Right lobe of liver (tissue), 6 donors: Measurements from ENCODE around the gene KCNA1. TPM values are rescaled to one million over a fixed set of nuclear protein-coding genes. Genes with fewer than 3 reads are reported as not detected.

Experiments used
- ATAC-seq, 4 donors: fragments of 200-7000 bp; cut with Tn5 transposase; one replicate each; pipeline ENCODE4 v1.9.1; 2020; ENCODE audit warnings: mild to moderate bottlenecking in 4 of 4, moderate library complexity in 4 of 4
- DNase-seq, 3 donors: peaks; one replicate each; pipeline ENCODE4 v3.0.0-alpha.2; 2020
- H3K27ac ChIP-seq, 3 donors: fragments of 200-600 bp; one replicate each; pipeline ENCODE4 v1.8.0; 2022
- H3K27me3 ChIP-seq, 2 donors: fragments of 200-600 bp; one replicate each; pipeline ENCODE4 v1.8.0; 2022
- H3K36me3 ChIP-seq, 4 donors: fragments of 200-600 bp; sonication (generic) in 1 of 4; one replicate each; pipeline versions ENCODE4 v1.5.1 to v1.8.0; 2017 to 2022; ENCODE audit warnings: control low read depth in 1 of 4
- H3K4me1 ChIP-seq, 4 donors: fragments of 200-600 bp; sonication (generic) in 1 of 4; one replicate each; pipeline versions ENCODE4 v1.5.1 to v1.8.0; 2017 to 2022; ENCODE audit warnings: control low read depth in 1 of 4
- H3K4me3 ChIP-seq, 3 donors: fragments of 200-600 bp; one replicate each; pipeline ENCODE4 v1.8.0; 2022
- H3K9me3 ChIP-seq, 4 donors: fragments of 200-600 bp; sonication (generic) in 1 of 4; one replicate each; pipeline versions ENCODE4 v1.5.1 to v1.8.0; 2017 to 2022; ENCODE audit warnings: control low read depth in 1 of 4
- POLR2A ChIP-seq: fragments of 450-650 bp; IDR thresholded peaks from one replicate; pipeline ENCODE4 v1.6.1; 2017; ENCODE audit warnings: antibody characterized with exemption, mild to moderate bottlenecking
- WGBS: methylation state at CpG from one replicate; pipeline ENCODE4 v1.1.6; 2018; ENCODE audit warnings: low coverage, low lambda C conversion rate; ENCODE audit not compliant: insufficient coverage; ENCODE audit errors: missing lambda C conversion rate; 5-methylcytosine and 5-hydroxymethylcytosine counted together
- intact Hi-C, 2 donors: fragments of 100-400 bp; cut with DNase I; formaldehyde crosslinking; loops; one replicate each; pipeline versions ENCODE4 v1.11.2 to v1.14.1; 2022
- total RNA-seq, 6 experiments: library from RNA; depleted of rRNA in 2 of 6; stranded (reverse); fragments of >200 nt in 2 of 6; fragmentation: NEBNext Ultra II Directional in 3 of 6; extraction: Animal tissue kit (Norgen Biotek cat#: 25700) in 3 of 6; gene quantifications; one replicate each; pipeline versions ENCODE4 v1.1.0 to v1.2.4, GENCODE V29; 2016 to 2023
- TF ChIP-seq, protein P1 (sequence below), 4 donors: fragments of 200-600 bp in 3 of 4; fragments of 450-650 bp in 1 of 4; IDR thresholded peaks; one replicate each; pipeline versions ENCODE4 v1.5.1 to v1.8.0; 2016 to 2022; ENCODE audit warnings: antibody characterized with exemption in 4 of 4, mild to moderate bottlenecking in 2 of 4
- donor health status: DM: no; HTN: yes; CAD: no.
- donor health status: DM: no; HTN: no; CAD: no.
- donor health status: DM: no; HTN: no; CAD: no.
- donor health status: DM: no; HTN: yes; CAD: no.
- donor health status: DM: no; HTN: yes; CAD: no.

KCNA1 gene
- total RNA-seq, 6 experiments from 2014 or later: not detected

GRCh38 chr12:4933411-4933810 is 23.7 kb downstream of the KCNA1 start:
- intact Hi-C loops: no loop called here
- Histone ChIP-seq H3K36me3 (no peaks in the 10 kb centered on the region), H3K27ac (no peak overlapping the region), H3K4me3 (no peak overlapping the region), H3K4me1 (no peaks in the 10 kb centered on the region), H3K27me3 (peaks cover 0 to 4% of the 10 kb centered on the region in 2 donors), H3K9me3 (no peaks in the 10 kb centered on the region)
- DNase-seq (no peak), ATAC-seq (no peak)
- 47% methylated on average over 1 of the region's 1 CpG for WGBS
- TF ChIP-seq, protein P1, sequence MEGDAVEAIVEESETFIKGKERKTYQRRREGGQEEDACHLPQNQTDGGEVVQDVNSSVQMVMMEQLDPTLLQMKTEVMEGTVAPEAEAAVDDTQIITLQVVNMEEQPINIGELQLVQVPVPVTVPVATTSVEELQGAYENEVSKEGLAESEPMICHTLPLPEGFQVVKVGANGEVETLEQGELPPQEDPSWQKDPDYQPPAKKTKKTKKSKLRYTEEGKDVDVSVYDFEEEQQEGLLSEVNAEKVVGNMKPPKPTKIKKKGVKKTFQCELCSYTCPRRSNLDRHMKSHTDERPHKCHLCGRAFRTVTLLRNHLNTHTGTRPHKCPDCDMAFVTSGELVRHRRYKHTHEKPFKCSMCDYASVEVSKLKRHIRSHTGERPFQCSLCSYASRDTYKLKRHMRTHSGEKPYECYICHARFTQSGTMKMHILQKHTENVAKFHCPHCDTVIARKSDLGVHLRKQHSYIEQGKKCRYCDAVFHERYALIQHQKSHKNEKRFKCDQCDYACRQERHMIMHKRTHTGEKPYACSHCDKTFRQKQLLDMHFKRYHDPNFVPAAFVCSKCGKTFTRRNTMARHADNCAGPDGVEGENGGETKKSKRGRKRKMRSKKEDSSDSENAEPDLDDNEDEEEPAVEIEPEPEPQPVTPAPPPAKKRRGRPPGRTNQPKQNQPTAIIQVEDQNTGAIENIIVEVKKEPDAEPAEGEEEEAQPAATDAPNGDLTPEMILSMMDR (IDR thresholded peaks at IDR 0.05): no peak
- no peak for TF ChIP-seq POLR2A

- intact Hi-C loops: no loop called here
- Histone ChIP-seq H3K9me3 (no peaks in the 10 kb centered on the region), H3K27me3 (peaks cover 0 to 4% of the 10 kb centered on the region in 2 donors), H3K4me3 (no peak overlapping the region), H3K4me1 (no peaks in the 10 kb centered on the region), H3K27ac (no peak overlapping the region), H3K36me3 (no peaks in the 10 kb centered on the region)
- no peak for ATAC-seq
- 55% methylated on average over 2 of the region's 2 CpGs for WGBS
- TF ChIP-seq, protein P1 (IDR thresholded peaks at IDR 0.05): no peak
- no peak for TF ChIP-seq POLR2A
- no peak for DNase-seq
These were observed 24.8 kb downstream of the KCNA1 start for GRCh38 chr12:4934407-4935035.

DNA sequence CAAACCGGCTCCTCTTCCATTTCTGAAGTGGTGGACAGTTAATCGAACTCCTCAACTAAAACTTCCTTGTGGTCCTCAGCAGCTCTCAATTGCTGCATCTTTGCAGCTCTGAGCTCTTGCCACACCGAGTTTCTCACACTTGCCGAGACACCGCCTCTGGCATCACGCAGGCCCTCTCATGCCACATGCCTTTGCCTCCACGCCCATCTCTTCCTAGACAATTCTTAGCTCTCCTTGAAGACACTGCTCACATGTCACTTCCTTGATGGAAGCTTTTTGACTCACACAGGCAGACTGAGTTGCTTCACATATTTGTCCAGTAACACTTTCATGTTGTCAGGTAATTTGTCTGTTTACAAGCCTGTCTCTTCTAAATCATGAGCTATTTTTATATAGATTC is 29.2 kb downstream of the KCNA1 start:
- DNase-seq (no peak), ATAC-seq (no peak)
- intact Hi-C loops: no loop called here
- WGBS: 48% methylated on average over 5 of the region's 7 CpGs
- no peaks in the 10 kb centered on the region for H3K27me3 ChIP-seq
- H3K27ac ChIP-seq: no peak overlapping the region
- H3K4me1 ChIP-seq: no peaks in the 10 kb centered on the region
- TF ChIP-seq POLR2A: no peak
- TF ChIP-seq, protein P1 (IDR thresholded peaks at IDR 0.05): no peak
- H3K36me3 ChIP-seq: no peaks in the 10 kb centered on the region
- H3K4me3 ChIP-seq: no peak overlapping the region
- no peaks in the 10 kb centered on the region for H3K9me3 ChIP-seq

DNA sequence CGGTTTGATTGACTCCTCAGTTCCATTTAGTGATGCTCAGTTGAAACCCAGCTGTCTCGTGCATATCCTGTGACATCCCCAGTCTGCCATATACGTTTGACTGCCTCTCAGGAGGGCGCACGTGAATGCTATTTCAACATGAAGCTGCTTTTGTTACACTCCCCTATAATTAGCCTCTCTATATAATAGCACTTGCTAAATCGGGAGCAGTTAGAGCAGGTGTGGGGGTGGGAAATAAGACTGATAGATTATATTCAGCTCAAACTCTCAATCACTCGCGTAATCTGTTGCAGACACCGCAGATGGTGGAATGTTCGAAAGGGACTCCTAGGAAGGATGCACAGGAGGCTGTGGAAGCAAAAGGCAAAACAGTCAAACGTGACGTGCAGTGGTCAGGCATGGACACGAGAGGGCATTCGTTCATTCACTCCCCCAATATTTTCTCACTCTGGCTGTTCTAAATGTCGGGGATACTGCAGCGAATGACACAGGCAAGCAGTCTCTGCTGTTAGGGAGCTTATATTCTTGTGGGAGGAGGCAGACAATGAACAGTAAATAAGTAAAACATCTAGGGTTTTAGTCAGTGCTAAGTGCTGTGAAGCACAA is 29.8 kb downstream of the KCNA1 start:
- DNase-seq (no peak), ATAC-seq (no peak)
- Histone ChIP-seq H3K36me3 (no peaks in the 10 kb centered on the region), H3K27ac (no peak overlapping the region), H3K4me1 (no peaks in the 10 kb centered on the region), H3K27me3 (no peaks in the 10 kb centered on the region), H3K4me3 (no peak overlapping the region), H3K9me3 (no peaks in the 10 kb centered on the region)
- intact Hi-C loops: no loop called here
- TF ChIP-seq, protein P1 (IDR thresholded peaks at IDR 0.05): no peak
- no peak for TF ChIP-seq POLR2A
- WGBS: 71% methylated on average over 16 of the region's 16 CpGs
